Left ventricle myocardium superior (tissue), 1 donor: ENCODE measurements around the gene SGMS1. TPM values are rescaled to one million over a fixed set of nuclear protein-coding genes. Genes with fewer than 3 reads are reported as not detected.

Source experiments
- ATAC-seq: fragments of 200-7000 bp; cut with Tn5 transposase; one replicate; pipeline ENCODE4 v1.9.1; 2020; ENCODE audit warnings: mild to moderate bottlenecking, moderate library complexity
- DNase-seq: peaks from one replicate; pipeline ENCODE4 v3.0.0-alpha.2; 2020
- intact Hi-C: fragments of 100-400 bp; cut with micrococcal nuclease; formaldehyde crosslinking; loops from one replicate; pipeline ENCODE4 v1.11.0; 2022
- total RNA-seq: library from RNA; stranded (reverse); fragmentation: NEBNext Ultra II Directional; extraction: Animal tissue kit (Norgen Biotek cat#: 25700); gene quantifications from one replicate; pipeline ENCODE4 v1.2.1, GENCODE V29; 2021
- donor health status: DM: no; HTN: yes; CAD: no; lungs with severe emphysema.

Gene SGMS1
- total RNA-seq, 1 donor from 2014 or later = 21.9 TPM

GRCh38 chr10:50618624-50619023, 5.1 kb downstream of the SGMS1 start:
- ATAC-seq (no peak), DNase-seq (no peak)
- intact Hi-C loops = no loop called here

DNA sequence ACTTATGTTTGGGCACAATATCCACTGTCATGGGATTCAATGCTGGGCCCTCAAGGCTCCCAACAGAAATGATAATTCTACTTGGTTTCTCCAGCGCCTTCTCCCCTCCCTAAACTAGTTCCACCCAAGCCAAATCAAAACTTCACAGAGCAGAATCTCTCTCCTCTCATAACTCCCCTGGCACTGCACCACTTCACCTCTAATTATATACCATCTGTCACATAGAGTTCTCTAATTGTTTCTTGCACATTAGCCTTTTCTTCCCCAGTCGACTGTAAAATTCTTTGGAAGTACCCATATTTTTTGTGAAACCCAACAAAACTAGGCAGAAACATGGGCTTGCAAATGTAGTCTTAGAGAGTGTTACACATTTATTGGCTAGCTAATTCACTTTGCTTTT, 8.1 kb downstream of the SGMS1 start:
- ATAC-seq (peak; percentile 46), DNase-seq (no peak)
- intact Hi-C loops = no loop called here

- ATAC-seq (peak; percentile 48), DNase-seq (no peak)
- intact Hi-C loops = no loop called here
These were observed 9.2 kb downstream of the SGMS1 start for GRCh38 chr10:50614444-50615137.

GRCh38 chr10:50613726-50614443, 9.9 kb downstream of the SGMS1 start:
- DNase-seq = no peak
- intact Hi-C loops = no loop called here
- no peak for ATAC-seq

GRCh38 chr10:50613150-50613549, 10.6 kb downstream of the SGMS1 start:
- no peak for ATAC-seq
- intact Hi-C loops = no loop called here
- no peak for DNase-seq

DNA sequence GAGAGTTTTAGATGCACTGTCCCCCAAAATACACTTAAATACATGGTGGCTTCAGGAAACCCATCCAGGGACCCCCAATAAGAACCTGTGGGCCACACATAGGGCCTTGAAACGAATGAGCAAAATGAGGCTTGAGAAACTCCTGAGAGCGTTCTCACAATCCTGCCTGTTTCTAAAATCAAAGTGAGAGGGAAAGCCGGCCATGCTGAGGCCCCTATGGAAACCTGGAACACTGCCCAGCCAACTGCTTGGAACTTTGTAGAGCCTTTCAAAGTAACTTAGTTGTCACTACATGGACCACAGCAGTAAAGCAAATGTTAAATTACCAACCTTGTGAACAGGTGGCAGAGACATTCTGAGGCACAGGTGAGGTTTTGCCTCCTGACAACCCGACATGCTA, 13.4 kb downstream of the SGMS1 start:
- intact Hi-C loops = no loop called here
- DNase-seq = peak; percentile 60
- ATAC-seq = peak; percentile 62

- DNase-seq (no peak), ATAC-seq (no peak)
- intact Hi-C loops = loop anchor here (5.0 kb wide), 1 partner anchor 50 kb away; no protein-coding TSS in a partner anchor
These were observed 16.3 kb downstream of the SGMS1 start for GRCh38 chr10:50607356-50607925.

DNA sequence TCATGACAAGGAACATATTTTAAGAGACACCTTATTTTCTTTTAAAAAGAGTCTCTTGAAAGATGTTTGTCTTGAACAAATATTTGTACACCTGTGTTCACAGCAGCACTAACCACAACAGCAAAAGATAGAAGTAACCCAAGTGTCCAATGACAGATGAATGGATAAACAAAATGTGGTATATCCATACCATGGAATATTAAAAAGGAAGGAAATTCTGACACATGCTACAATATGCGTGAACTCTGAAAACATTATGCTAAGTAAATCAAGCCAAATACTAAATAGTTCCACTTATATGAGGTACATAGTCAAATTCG, 17.8 kb downstream of the SGMS1 start:
- intact Hi-C loops = loop anchor here (5.0 kb wide), 1 partner anchor 49 kb away; no protein-coding TSS in a partner anchor
- DNase-seq = no peak
- no peak for ATAC-seq

DNA sequence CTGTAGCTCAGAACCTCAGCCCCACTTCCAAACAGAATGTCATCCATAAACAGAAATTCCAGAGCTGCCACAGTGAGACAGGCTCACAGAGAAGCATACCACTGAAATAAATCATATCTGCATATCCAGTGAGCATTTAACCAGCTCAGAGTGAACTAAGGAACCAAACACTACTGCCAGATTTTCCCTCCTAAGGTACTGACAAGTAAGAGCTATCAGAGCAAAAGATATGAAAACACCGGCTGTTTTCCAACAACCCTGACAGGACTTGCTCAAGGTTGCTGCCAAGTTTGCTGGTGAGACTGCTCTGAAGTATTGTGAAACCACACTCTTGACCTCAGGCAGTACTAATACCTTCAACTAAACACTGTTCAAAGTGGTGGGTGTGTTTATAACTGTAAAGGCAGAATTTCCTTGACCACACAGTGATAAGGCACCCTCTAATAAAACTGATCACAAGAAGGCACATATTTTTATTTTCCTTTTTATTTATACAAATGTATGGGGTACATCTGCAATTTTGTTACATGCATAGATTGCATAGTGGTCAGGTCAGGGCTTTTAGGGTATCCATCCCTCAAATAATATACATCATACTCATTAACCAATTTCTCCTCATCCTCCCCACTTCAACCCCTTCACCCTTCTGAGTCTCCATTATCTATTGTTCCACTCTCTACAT, 18.3 kb downstream of the SGMS1 start:
- DNase-seq = no peak
- ATAC-seq = peak; percentile 91
- intact Hi-C loops = loop anchor here (5.0 kb wide), 1 partner anchor 48 kb away; no protein-coding TSS in a partner anchor

DNA sequence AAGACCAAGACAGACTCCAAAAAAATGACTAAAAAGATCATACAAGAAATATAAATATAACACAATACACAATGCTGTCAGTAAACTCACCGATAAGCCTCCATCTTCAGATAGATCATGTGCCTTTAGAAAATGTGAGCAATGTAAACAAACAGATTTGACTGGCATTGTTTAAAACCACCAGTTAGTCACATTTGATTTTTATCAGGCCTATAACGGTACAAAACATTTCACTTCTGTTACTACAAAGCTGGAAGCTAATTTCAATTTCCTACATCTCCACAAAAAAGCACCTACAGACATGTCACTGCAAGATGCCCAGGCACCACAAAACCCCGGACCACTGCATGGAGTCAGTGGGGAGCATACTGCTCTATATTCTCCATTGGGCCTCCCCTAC, 18.9 kb downstream of the SGMS1 start:
- intact Hi-C loops = loop anchor here (5.0 kb wide), 1 partner anchor 48 kb away; no protein-coding TSS in a partner anchor
- no peak for ATAC-seq
- no peak for DNase-seq

DNA sequence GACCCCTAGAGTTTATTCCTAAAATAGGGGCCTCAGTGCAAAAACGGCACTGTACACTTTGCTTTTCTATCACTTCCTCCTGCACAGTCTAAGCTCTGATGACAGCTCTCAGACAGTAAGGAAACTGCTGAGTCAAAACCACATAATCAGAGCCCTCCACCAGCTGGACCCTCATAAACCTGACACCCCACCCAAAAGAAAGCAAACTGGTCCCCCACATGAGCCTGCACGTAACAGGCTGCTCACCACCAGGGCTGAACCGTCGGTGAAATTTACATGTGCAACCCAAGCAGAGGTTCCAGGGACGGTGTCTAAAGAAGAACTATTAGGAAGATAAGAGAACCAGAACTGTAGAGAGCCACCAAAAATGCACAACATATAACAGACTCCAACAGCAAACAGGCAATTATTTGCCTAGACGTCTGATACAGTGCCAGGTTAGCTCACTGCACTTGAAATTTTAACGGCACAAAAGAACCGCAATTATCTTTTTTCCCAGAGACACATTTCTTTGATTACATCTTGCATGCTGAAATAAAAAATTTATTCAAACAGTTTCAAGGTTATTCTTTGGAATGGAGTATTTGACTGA, 19.6 kb downstream of the SGMS1 start:
- ATAC-seq (peak; percentile 40), DNase-seq (no peak)
- intact Hi-C loops = no loop called here

- no peak for DNase-seq
- intact Hi-C loops = no loop called here
- no peak for ATAC-seq
These were observed 20.5 kb downstream of the SGMS1 start for GRCh38 chr10:50603151-50603850.

DNA sequence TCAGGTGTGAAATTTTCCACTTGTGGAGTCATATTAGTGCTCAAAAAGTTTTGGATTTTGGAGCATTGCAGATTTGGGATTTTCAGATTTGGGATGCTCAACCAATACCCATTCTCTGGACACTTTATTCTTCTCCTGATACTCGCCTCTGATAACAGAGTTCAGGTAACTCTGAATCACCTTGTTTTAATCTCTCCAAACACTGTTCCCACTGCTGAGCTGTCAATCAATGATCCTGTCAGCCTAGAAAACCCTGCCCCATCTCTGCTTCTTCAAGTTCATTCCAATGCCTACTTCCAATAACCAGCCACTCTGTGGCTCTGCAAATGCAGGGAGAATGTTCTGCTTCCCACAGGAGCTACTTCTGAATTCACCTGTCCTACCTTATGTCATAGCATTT, 21.8 kb downstream of the SGMS1 start:
- intact Hi-C loops = no loop called here
- no peak for DNase-seq
- ATAC-seq = no peak

- ATAC-seq (no peak), DNase-seq (no peak)
- intact Hi-C loops = no loop called here
These were observed 22.8 kb downstream of the SGMS1 start for GRCh38 chr10:50600831-50601477.

DNA sequence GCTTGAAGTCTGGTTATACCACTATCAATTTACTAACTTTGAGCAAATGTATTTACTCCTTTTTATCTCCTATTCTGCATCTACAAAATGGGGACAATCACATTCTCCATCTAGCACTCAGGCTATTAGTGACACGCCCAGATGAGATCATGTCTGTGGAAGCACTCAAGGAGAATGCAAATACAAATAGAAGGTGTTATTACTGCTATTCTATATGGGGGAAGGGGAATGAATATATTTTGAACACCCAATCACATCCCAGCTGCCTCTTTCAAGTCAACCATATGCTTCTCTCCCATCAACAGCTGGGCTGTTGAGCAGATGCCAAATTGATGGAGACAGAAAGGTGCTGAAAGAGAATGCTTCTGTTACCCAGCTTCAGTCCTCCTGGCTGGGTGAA, 23.5 kb downstream of the SGMS1 start:
- DNase-seq (no peak), ATAC-seq (no peak)
- intact Hi-C loops = no loop called here

DNA sequence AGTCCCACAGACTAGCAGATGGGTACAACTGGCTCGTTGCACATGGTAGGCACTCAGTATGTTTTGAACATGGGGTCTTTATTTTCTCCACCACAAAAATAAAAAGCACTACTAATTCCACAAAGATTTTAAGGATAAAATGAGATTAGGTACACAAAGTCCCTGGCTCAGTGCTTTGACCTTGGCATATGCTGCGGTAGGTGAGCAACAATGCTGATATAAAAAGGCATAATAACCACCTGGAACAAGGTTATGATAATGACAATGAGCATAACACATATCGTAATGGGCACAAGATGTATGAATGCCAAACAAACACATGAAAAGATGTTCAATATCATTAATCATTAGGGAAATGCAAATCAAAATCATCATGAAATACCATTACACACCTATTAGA, 26.9 kb downstream of the SGMS1 start:
- no peak for DNase-seq
- intact Hi-C loops = no loop called here
- no peak for ATAC-seq

DNA sequence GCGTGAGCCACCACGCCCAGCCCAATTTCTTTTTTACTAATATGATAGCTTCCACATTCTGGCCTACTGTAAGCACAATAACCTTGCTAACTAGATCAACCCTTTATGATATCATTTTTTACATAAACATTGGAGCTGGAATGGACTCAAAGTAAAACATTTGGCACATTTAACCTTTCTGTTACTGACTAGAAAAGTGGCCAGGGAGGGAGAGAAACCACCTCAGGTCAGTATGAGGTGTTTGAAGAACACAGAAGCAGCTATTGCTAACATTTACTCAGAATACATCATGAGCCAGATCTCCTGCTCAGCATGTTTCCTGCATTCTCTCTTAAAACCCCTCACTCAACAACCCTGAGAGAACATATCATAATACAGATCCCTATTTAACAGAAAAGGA, 27.3 kb downstream of the SGMS1 start:
- intact Hi-C loops = no loop called here
- no peak for ATAC-seq

DNA sequence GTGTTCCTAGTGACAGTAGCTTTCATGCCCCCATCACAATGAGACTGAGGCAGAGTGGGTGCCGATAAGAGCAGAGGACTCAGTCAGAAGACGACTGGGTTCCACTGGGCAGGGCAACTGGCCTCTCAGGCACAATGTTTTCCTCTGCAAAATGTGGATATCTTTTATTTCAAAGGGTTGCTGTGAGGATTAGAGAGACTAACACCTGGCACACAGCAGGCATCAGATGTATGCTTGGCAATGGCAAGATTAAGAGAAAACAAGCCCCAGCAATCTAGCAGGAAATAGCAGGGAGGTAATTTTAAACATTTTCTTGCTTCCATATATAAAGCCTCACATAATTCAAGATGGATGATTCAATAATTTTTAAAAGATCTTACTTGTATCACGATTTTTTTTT, 28.0 kb downstream of the SGMS1 start:
- DNase-seq = no peak
- intact Hi-C loops = no loop called here
- ATAC-seq = no peak

More for the DNA sequence above, 27.3 kb downstream of the SGMS1 start:
- no peak for DNase-seq
